IPS-18a (cell line): ENCODE results near the gene ZBTB8B.
"Not testable (repeated sequence)": the region's sequence is repeated elsewhere in the genome, so short reads cannot be mapped to it uniquely, and the experiment has no call there.

ENCODE experiments used
- H3K27ac ChIP-seq: one replicate; pipeline ENCODE4 v1.5.1; 2013; ENCODE audit warnings: low read length
- H3K27me3 ChIP-seq: one replicate; pipeline ENCODE4 v1.6.1; 2013; ENCODE audit warnings: mild to moderate bottlenecking, low read length; ENCODE audit not compliant: control insufficient read depth, insufficient read depth
- H3K36me3 ChIP-seq: one replicate; pipeline ENCODE4 v1.6.1; 2013; ENCODE audit warnings: low read depth, low read length; ENCODE audit not compliant: control insufficient read depth
- H3K4me1 ChIP-seq: one replicate; pipeline ENCODE4 v1.6.1; 2013; ENCODE audit warnings: low read depth, low read length; ENCODE audit not compliant: control insufficient read depth
- H3K4me3 ChIP-seq: one replicate; pipeline ENCODE4 v1.5.1; 2013; ENCODE audit warnings: low read length
- H3K9ac ChIP-seq: one replicate; pipeline ENCODE4 v1.6.1; 2013; ENCODE audit warnings: mild to moderate bottlenecking, low read length, moderate library complexity
- H3K9me3 ChIP-seq: one replicate; pipeline ENCODE4 v1.6.1; 2013; ENCODE audit warnings: low read depth, low read length; ENCODE audit not compliant: control insufficient read depth

Gene ZBTB8B

DNA sequence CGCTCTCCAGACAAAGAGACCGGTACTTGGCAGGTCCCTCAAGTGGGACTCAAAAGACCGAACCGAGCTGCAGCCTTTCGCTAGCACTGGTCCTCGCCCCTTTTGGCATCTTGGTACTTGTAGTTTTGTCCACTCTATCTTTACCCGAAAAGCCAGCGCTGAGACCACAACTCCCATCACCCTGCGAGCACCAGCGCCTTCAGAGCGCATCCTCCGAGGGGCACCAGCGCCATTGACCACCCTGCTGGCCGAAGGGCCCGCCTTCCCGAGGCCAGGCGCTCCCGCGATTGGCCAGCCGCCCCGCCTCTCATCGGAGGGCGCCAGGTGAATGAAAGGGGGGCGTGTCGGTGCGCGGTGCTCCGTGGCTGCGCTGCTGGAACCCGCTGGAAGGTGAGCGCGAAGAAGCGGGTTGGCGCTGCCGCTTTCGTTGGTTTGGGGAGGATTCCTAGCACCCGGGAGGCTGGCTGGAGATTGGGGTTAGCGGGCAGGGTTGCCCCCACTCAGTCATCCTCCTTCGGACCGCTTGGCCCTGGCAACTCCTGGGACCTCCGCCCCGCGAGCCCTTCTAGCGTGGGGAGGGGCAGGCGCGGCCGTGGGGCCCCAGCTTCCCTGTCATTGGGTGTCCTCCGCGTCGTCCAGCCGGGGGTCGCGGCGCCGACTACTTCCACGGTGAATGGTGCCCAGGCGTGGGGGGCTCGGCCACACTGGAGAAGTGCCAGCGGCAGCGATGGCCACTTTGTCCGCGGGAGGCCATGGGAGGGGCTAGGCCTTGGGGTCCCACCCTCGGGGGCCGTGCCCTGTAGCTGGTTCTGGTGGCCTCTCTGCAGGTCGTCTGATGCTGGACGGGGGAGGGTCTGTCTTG lies at the start of gene ZBTB8B:
TSS of gene ZBTB8B (plus strand) at position 357 of the 862 bp plus-strand sequence. CDS start 5,553 bp downstream, outside the sequence.
- Histone ChIP-seq H3K9ac (peak within 1 kb of the TSS; percentile 48), H3K27me3 (no peaks in the 10 kb centered on the region), H3K4me3 (peak within 1 kb of the TSS; percentile 67), H3K4me1 (peaks cover 4% of the 10 kb centered on the region), H3K27ac (no peak within 1 kb of the TSS), H3K36me3 (no peaks in the 10 kb centered on the region), H3K9me3 (no peaks in the 10 kb centered on the region)

DNA sequence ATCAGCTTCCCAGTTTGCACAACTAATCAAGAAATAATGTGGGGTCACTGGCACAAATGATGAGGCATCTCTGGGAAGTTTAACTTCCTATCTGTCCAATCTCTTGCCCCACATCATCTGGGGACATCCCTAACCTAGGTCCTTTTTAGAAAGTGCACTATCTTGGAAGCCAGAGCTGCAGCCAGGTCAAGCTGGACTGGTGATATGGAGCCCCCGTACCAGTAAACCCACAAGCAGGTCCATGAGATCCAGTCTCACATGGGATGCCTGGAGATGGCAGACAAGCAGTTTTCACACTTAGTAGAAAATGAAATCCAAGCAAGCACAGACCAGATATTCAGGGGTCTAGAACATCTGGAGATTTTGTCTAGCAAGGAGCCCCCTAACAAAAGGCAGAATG lies 43.1 kb upstream of the ZBTB8B start:
- no peak overlapping the region for H3K27ac ChIP-seq
- H3K9me3 ChIP-seq = peaks cover 6% of the 10 kb centered on the region
- no peaks in the 10 kb centered on the region for H3K27me3 ChIP-seq
- no peak overlapping the region for H3K4me3 ChIP-seq
- no peaks in the 10 kb centered on the region for H3K4me1 ChIP-seq
- no peaks in the 10 kb centered on the region for H3K36me3 ChIP-seq
- no peak overlapping the region for H3K9ac ChIP-seq

DNA sequence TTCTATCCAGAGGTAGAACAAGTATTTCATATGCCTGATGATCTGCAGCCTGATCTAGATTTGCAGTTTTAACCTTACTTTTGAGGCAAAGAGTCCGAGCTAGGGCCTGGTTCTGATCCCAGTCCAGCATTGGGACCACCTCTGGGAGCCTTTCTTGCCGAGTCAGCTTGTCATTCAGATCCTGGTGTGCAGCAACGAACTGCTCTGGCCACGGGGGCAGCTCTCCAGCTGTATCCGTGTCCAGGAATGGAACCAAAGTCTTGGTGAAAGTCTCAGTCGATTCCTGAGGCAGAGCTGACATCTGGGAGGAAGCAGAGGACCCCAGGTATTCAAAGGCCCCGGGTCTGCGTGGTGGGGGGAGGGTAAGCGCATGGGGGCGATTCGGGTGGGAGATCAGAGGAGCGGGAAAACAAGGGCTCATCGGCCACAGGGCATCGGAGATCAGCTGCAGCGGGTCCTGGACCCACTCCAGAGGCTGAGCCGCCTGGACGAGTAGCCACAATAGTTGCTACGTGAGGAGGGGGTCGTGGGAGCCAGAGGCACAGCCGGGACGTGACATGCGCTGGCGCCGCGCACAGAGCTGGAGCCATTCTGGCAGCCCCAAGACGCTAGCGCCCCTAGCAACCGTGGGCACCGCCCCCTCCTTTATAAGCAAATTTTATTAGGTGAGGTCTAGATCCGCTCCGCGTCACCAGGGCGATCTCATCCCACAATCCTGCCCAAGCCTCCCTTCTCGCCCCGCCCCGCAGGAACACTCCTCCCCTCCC lies 38.2 kb upstream of the ZBTB8B start:
- H3K9ac ChIP-seq = no peak overlapping the region
- H3K9me3 ChIP-seq = no peaks in the 10 kb centered on the region
- no peak overlapping the region for H3K4me3 ChIP-seq
- no peak overlapping the region for H3K27ac ChIP-seq
- no peaks in the 10 kb centered on the region for H3K27me3 ChIP-seq
- no peaks in the 10 kb centered on the region for H3K36me3 ChIP-seq
- peaks cover 13% of the 10 kb centered on the region for H3K4me1 ChIP-seq

GRCh38 chr1:32427264-32427963 lies 37.5 kb upstream of the ZBTB8B start:
- H3K4me1 ChIP-seq = peaks cover 13% of the 10 kb centered on the region
- no peak overlapping the region for H3K9ac ChIP-seq
- no peak overlapping the region for H3K27ac ChIP-seq
- no peaks in the 10 kb centered on the region for H3K9me3 ChIP-seq
- H3K4me3 ChIP-seq = no peak overlapping the region
- no peaks in the 10 kb centered on the region for H3K36me3 ChIP-seq
- H3K27me3 ChIP-seq = no peaks in the 10 kb centered on the region

- H3K27ac ChIP-seq = no peak overlapping the region
- no peaks in the 10 kb centered on the region for H3K36me3 ChIP-seq
- no peak overlapping the region for H3K4me3 ChIP-seq
- no peak overlapping the region for H3K9ac ChIP-seq
- no peaks in the 10 kb centered on the region for H3K9me3 ChIP-seq
- H3K27me3 ChIP-seq = no peaks in the 10 kb centered on the region
- H3K4me1 ChIP-seq = peaks cover 13% of the 10 kb centered on the region
Measured at GRCh38 chr1:32431736-32432400, 33.0 kb upstream of the ZBTB8B start.

DNA sequence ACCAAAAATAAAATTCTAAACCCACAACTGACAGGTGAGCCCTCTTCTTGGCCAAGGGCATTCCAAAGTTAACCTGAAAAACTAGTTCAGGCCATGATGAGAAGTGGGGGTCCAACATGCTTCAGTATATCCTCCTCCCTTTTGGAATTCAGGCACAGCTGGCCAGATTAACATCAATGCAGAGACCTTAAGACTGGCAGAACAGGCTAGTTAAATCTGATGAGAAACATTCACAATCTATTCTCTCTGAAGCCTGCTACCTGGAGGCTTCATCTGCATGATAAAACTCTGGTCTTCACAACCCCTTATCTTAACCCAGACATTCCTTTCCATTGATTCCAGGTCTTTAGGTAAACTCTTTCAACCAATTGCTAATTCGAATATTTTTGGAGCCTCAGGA lies 26.7 kb upstream of the ZBTB8B start:
- Histone ChIP-seq H3K4me1 (peaks cover 2% of the 10 kb centered on the region), H3K9me3 (no peaks in the 10 kb centered on the region), H3K27ac (peak overlapping the region; percentile 86), H3K4me3 (peak overlapping the region; percentile 22), H3K27me3 (no peaks in the 10 kb centered on the region), H3K36me3 (no peaks in the 10 kb centered on the region), H3K9ac (no peak overlapping the region)

DNA sequence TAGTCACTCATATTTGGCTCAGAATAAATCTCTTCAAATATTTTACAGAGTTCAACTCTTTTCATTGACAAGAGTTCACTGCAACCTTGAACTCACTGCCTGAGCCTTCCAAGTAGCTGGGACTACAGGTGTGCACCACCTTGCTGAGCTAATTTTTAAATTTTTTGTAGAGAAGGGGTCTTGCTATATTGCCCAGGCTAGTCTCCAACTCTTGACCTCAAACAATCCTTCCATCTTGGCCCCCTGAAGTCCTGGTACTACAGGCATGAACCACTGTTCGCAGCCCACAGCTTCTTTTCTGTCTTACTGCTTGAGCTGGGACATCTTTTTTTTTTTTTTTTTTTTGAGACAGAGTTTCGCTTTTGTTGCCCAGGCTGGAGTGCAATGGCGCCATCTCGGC lies 26.1 kb upstream of the ZBTB8B start:
- not testable (repeated sequence) for H3K9ac ChIP-seq, H3K4me3 ChIP-seq, H3K9me3 ChIP-seq

DNA sequence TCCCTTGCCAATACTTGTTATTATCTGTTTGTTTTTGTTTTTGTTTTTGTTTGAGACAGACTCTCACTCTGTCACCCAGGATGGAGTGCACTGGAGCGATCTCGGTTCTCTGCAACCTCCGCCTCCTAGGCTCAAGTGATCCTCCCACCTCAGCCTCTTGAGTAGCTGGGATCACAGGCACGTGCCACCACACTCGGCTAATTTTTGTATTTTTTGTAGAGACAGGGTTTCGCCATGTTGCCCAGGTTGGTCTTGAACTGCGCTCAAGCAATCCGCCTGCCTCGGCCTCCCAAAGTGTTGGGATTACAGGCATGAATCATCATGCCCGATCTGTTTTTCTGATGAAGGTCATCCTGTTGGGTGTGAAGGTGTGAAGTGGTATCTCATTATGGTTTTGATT lies 23.4 kb upstream of the ZBTB8B start:
- H3K36me3 ChIP-seq, H3K27ac ChIP-seq, H3K9me3 ChIP-seq, H3K27me3 ChIP-seq, H3K9ac ChIP-seq, H3K4me3 ChIP-seq: not testable (repeated sequence)
- peaks cover 26% of the 10 kb centered on the region for H3K4me1 ChIP-seq

More for the DNA sequence above, 26.1 kb upstream of the ZBTB8B start:
- H3K36me3 ChIP-seq, H3K27me3 ChIP-seq, H3K4me1 ChIP-seq: not testable (repeated sequence)
- peak overlapping the region; percentile 75 for H3K27ac ChIP-seq

- Histone ChIP-seq H3K4me1 (peaks cover 43% of the 10 kb centered on the region), H3K9ac (peak overlapping the region; percentile 28), H3K36me3 (no peaks in the 10 kb centered on the region), H3K9me3 (no peaks in the 10 kb centered on the region), H3K4me3 (peak overlapping the region; percentile 15), H3K27me3 (no peaks in the 10 kb centered on the region), H3K27ac (peak overlapping the region; percentile 55)
Measured at GRCh38 chr1:32447469-32448185, 17.2 kb upstream of the ZBTB8B start.

DNA sequence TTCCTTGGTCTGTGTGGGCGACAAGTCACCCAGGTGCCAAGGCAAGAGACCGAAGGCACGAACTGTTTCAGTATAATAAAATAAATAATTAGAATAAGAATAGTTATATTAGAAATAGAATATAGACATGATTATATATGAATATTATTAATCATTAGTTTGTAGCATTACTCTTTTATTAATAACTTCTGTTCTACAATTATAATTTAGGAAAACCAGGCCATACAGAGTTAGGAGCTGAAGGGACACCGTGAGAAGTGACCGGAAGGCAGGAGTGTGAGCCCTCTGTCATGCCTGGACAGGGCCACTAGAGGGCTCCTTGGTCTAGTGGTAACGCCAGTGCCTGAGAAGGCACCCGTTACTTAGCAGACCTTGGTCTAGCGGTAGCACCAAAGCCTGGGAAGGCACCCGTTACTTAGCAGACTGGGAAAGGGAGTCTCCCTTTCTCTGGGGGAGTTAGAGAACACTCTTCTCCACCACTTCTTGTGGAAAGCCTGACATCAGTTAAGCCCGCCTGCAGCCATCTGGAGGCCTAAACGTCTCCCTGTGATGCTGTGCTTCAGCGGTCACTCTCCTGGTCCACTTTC lies 16.6 kb upstream of the ZBTB8B start:
- not testable (repeated sequence) for H3K27me3 ChIP-seq, H3K9me3 ChIP-seq, H3K36me3 ChIP-seq
- peak overlapping the region; percentile 64 for H3K27ac ChIP-seq
- H3K4me1 ChIP-seq = peaks cover 39% of the 10 kb centered on the region
- H3K4me3 ChIP-seq = peak overlapping the region; percentile 45
- H3K9ac ChIP-seq = peak overlapping the region; percentile 42
